GM12878 (cell line): Measurements from ENCODE around the gene TMEM88. TPM values are rescaled to one million over a fixed set of nuclear protein-coding genes. Genes with fewer than 3 reads are reported as not detected.
A peak's percentile ranks its signal among the peaks of the same experiment; 100 is the strongest.

Source experiments
- ASH2L ChIP-seq: fragments of 300-600, 200-600 bp; sonication (generic); IDR thresholded peaks from 2 replicates; pipeline ENCODE4 v1.6.1; 2017; ENCODE audit warnings: low read depth, mild to moderate bottlenecking, borderline replicate concordance
- BMI1 ChIP-seq: fragments of 450-650 bp; IDR thresholded peaks from 2 replicates; pipeline ENCODE4 v1.6.1; 2016; ENCODE audit warnings: mild to moderate bottlenecking, moderate library complexity, borderline replicate concordance
- CREM ChIP-seq: IDR thresholded peaks from 2 replicates; pipeline ENCODE4 v1.6.1; 2014; ENCODE audit warnings: antibody characterized with exemption, low read depth
- ESRRA ChIP-seq: IDR thresholded peaks from 2 replicates; pipeline ENCODE4 v1.6.1; 2012; ENCODE audit warnings: mild to moderate bottlenecking, low read length, improper control_type of control experiment
- HCFC1 ChIP-seq: fragments of 150-350 bp; IDR thresholded peaks from 2 replicates; pipeline ENCODE4 v1.6.1; 2014; ENCODE audit warnings: low read length
- RBBP5 ChIP-seq: fragments of 200-600 bp; sonication (generic); conservative IDR thresholded peaks from 2 replicates; pipeline ENCODE4 v1.6.1; 2016
- RFX5 ChIP-seq: IDR thresholded peaks from 2 replicates; pipeline ENCODE4 v1.6.1; 2011; ENCODE audit warnings: low read depth, low read length, improper control_type of control experiment
- SMAD5 ChIP-seq: IDR thresholded peaks from 2 replicates; pipeline ENCODE4 v1.6.1; 2016; ENCODE audit warnings: antibody characterized with exemption, low read depth
- SP1 ChIP-seq: IDR thresholded peaks from one replicate; pipeline ENCODE4 v1.6.1; 2011; ENCODE audit warnings: low read depth, low read length
- polyA plus RNA-seq, 11 experiments: library from polyadenylated mRNA; depleted of rRNA in 4 of 11; unstranded in 6 of 11; stranded (reverse) in 5 of 11; fragments of >200 nt; fragmentation: Nextera tagmentation in 4 of 11; fragmentation: Illumina TruSeq in 1 of 11; extraction: Ambion mirVana in 4 of 11; extraction: Trizol in 1 of 11; gene quantifications; 1 replicate in 1 of 11; 2 replicates in 10 of 11; pipeline versions ENCODE4 v1.2.1 to v1.2.3, GENCODE V29; 2011 to 2016; ENCODE audit warnings: inconsistent platforms in 2 of 11, missing spikeins in 2 of 11, low read depth in 1 of 11
- total RNA-seq, 4 experiments: library from RNA; depleted of rRNA in 3 of 4; stranded (reverse); fragments of >200 nt in 3 of 4; fragmentation: Illumina TruSeq in 1 of 4; extraction: Trizol in 1 of 4; gene quantifications; 2 replicates each; pipeline versions ENCODE4 v1.2.1 to v1.2.3, GENCODE V29; 2013 to 2021
- TF ChIP-seq, protein P1 (sequence below): fragments of 450-650 bp; IDR thresholded peaks from 2 replicates; pipeline ENCODE4 v1.6.1; 2017; ENCODE audit warnings: borderline replicate concordance
- TF ChIP-seq, protein P2 (sequence below): IDR thresholded peaks from 2 replicates; pipeline ENCODE4 v1.6.1; 2011; ENCODE audit warnings: mild to moderate bottlenecking, low read depth, low read length, moderate library complexity; ENCODE audit not compliant: insufficient replicate concordance
- TF ChIP-seq, protein P3 (sequence below): fragments of 450-650 bp; IDR thresholded peaks from 2 replicates; pipeline ENCODE4 v1.6.1; 2016; ENCODE audit warnings: mild to moderate bottlenecking, moderate library complexity, borderline replicate concordance
- TF ChIP-seq, protein P4 (sequence below), 3 experiments: IDR thresholded peaks in 2 of 3; conservative IDR thresholded peaks in 1 of 3; 2 replicates each; pipeline ENCODE4 v1.5.1; 2011; ENCODE audit warnings: low read depth in 3 of 3, low read length in 3 of 3, mild to moderate bottlenecking in 3 of 3, control low read depth in 2 of 3, moderate library complexity in 2 of 3, inconsistent platforms in 1 of 3, mixed read lengths in 1 of 3; ENCODE audit not compliant: control insufficient read depth in 2 of 3, insufficient read depth in 1 of 3; ENCODE audit errors: extremely low read depth in 1 of 3
- TF ChIP-seq, protein P5 (sequence below): fragments of 450-650 bp; conservative IDR thresholded peaks from 2 replicates; pipeline ENCODE4 v1.6.1; 2017; ENCODE audit warnings: mild to moderate bottlenecking, moderate library complexity
- TF ChIP-seq, protein P6 (sequence below): IDR thresholded peaks from 2 replicates; pipeline ENCODE4 v1.6.1; 2012; ENCODE audit warnings: low read length, inconsistent platforms

The TMEM88 gene
- total and polyA plus RNA-seq, 10 of the 15 experiments (the other 5 are each of a cell fraction or from before 2014, with no cell fraction given): 0.21 to 2.2 (median 0.62) TPM; not detected in 5

DNA sequence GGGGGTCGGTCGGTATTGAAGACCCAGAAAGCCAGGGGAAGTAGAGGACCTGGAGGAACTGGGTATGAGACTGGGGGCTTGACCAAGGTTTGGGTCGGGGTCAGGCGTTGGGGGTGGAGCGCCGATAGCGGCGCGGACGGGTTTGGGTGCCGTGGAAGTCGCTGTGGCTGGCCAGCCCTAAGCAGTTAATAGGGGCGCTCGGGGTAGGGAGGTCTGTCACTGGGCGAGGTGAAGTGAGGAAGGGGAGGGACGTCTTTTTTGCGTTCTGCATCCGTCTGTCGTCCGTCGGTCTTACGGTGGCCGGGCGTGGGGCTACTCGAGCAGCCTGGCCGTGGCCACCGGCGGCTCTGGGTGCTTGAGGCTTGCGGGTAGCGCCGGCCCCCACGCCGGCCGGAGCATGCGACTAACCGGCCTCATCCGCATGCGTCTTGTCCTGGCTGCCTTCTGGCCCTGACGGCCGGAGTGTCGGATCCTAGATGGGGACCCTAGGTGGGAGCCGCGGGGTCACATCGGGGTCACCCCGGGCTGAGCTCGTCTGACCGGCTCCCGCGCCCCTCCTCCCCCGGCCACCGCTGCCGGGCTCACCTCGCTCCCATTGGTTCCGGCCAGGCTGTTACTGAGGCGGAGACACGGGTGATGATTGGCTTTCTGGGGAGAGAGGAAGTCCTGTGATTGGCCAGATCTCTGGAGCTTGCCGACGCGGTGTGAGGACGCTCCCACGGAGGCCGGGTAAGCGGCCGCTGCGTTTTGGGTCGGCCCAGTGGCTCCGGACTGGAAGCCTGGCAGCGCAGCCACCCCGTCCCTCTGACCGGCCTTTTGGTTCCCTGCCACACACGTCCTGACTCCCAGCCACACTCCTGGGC lies 10.3 kb upstream of the TMEM88 start (continued):
- no peak for TF ChIP-seq ESRRA
- TF ChIP-seq, protein P1, sequence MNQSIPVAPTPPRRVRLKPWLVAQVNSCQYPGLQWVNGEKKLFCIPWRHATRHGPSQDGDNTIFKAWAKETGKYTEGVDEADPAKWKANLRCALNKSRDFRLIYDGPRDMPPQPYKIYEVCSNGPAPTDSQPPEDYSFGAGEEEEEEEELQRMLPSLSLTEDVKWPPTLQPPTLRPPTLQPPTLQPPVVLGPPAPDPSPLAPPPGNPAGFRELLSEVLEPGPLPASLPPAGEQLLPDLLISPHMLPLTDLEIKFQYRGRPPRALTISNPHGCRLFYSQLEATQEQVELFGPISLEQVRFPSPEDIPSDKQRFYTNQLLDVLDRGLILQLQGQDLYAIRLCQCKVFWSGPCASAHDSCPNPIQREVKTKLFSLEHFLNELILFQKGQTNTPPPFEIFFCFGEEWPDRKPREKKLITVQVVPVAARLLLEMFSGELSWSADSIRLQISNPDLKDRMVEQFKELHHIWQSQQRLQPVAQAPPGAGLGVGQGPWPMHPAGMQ: no peak
- TF ChIP-seq, protein P2, sequence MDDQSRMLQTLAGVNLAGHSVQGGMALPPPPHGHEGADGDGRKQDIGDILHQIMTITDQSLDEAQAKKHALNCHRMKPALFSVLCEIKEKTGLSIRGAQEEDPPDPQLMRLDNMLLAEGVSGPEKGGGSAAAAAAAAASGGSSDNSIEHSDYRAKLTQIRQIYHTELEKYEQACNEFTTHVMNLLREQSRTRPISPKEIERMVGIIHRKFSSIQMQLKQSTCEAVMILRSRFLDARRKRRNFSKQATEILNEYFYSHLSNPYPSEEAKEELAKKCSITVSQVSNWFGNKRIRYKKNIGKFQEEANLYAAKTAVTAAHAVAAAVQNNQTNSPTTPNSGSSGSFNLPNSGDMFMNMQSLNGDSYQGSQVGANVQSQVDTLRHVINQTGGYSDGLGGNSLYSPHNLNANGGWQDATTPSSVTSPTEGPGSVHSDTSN: no peak
- TF ChIP-seq SP1: peak; percentile 91
- TF ChIP-seq BMI1: no peak
- TF ChIP-seq, protein P3, sequence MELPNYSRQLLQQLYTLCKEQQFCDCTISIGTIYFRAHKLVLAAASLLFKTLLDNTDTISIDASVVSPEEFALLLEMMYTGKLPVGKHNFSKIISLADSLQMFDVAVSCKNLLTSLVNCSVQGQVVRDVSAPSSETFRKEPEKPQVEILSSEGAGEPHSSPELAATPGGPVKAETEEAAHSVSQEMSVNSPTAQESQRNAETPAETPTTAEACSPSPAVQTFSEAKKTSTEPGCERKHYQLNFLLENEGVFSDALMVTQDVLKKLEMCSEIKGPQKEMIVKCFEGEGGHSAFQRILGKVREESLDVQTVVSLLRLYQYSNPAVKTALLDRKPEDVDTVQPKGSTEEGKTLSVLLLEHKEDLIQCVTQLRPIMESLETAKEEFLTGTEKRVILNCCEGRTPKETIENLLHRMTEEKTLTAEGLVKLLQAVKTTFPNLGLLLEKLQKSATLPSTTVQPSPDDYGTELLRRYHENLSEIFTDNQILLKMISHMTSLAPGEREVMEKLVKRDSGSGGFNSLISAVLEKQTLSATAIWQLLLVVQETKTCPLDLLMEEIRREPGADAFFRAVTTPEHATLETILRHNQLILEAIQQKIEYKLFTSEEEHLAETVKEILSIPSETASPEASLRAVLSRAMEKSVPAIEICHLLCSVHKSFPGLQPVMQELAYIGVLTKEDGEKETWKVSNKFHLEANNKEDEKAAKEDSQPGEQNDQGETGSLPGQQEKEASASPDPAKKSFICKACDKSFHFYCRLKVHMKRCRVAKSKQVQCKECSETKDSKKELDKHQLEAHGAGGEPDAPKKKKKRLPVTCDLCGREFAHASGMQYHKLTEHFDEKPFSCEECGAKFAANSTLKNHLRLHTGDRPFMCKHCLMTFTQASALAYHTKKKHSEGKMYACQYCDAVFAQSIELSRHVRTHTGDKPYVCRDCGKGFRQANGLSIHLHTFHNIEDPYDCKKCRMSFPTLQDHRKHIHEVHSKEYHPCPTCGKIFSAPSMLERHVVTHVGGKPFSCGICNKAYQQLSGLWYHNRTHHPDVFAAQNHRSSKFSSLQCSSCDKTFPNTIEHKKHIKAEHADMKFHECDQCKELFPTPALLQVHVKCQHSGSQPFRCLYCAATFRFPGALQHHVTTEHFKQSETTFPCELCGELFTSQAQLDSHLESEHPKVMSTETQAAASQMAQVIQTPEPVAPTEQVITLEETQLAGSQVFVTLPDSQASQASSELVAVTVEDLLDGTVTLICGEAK: no peak
- TF ChIP-seq ASH2L: no peak
- peak; percentile 93 for TF ChIP-seq RFX5
- TF ChIP-seq CREM: peak; percentile 68
- TF ChIP-seq, protein P4, sequence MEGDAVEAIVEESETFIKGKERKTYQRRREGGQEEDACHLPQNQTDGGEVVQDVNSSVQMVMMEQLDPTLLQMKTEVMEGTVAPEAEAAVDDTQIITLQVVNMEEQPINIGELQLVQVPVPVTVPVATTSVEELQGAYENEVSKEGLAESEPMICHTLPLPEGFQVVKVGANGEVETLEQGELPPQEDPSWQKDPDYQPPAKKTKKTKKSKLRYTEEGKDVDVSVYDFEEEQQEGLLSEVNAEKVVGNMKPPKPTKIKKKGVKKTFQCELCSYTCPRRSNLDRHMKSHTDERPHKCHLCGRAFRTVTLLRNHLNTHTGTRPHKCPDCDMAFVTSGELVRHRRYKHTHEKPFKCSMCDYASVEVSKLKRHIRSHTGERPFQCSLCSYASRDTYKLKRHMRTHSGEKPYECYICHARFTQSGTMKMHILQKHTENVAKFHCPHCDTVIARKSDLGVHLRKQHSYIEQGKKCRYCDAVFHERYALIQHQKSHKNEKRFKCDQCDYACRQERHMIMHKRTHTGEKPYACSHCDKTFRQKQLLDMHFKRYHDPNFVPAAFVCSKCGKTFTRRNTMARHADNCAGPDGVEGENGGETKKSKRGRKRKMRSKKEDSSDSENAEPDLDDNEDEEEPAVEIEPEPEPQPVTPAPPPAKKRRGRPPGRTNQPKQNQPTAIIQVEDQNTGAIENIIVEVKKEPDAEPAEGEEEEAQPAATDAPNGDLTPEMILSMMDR (IDR thresholded peaks at IDR 0.05 in 2 of 3, conservative IDR thresholded peaks at IDR 0.05 in 1 of 3; ENCODE audit: control insufficient read depth in 2 of 3, extremely low read depth in 1 of 3, insufficient read depth in 1 of 3, low read depth in 3 of 3, low read length in 3 of 3): no peak
- TF ChIP-seq HCFC1: no peak
- TF ChIP-seq, protein P5, sequence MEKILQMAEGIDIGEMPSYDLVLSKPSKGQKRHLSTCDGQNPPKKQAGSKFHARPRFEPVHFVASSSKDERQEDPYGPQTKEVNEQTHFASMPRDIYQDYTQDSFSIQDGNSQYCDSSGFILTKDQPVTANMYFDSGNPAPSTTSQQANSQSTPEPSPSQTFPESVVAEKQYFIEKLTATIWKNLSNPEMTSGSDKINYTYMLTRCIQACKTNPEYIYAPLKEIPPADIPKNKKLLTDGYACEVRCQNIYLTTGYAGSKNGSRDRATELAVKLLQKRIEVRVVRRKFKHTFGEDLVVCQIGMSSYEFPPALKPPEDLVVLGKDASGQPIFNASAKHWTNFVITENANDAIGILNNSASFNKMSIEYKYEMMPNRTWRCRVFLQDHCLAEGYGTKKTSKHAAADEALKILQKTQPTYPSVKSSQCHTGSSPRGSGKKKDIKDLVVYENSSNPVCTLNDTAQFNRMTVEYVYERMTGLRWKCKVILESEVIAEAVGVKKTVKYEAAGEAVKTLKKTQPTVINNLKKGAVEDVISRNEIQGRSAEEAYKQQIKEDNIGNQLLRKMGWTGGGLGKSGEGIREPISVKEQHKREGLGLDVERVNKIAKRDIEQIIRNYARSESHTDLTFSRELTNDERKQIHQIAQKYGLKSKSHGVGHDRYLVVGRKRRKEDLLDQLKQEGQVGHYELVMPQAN: peak; percentile 38; the same call in 1 of the 2 replicates
- TF ChIP-seq SMAD5: no peak
- TF ChIP-seq RBBP5: no peak
- TF ChIP-seq, protein P6, sequence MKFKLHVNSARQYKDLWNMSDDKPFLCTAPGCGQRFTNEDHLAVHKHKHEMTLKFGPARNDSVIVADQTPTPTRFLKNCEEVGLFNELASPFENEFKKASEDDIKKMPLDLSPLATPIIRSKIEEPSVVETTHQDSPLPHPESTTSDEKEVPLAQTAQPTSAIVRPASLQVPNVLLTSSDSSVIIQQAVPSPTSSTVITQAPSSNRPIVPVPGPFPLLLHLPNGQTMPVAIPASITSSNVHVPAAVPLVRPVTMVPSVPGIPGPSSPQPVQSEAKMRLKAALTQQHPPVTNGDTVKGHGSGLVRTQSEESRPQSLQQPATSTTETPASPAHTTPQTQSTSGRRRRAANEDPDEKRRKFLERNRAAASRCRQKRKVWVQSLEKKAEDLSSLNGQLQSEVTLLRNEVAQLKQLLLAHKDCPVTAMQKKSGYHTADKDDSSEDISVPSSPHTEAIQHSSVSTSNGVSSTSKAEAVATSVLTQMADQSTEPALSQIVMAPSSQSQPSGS: no peak
